Neural cell (in vitro differentiated cells): ENCODE results near the gene AHRR. TPM values are rescaled to one million over a fixed set of nuclear protein-coding genes. Genes with fewer than 3 reads are reported as not detected.

Source experiments
- H2AFZ ChIP-seq: fragments of 200-600, 300-800 bp; sonication (generic), shearing (Covaris generic); 2 replicates; pipeline ENCODE4 v1.6.0; 2014; ENCODE audit warnings: low read depth, mild to moderate bottlenecking, antibody characterized with exemption, low read length, moderate library complexity
- H3F3A ChIP-seq: fragments of 200-600 bp; shearing (Covaris generic); 2 replicates; pipeline ENCODE4 v1.6.1; 2016; ENCODE audit warnings: mild to moderate bottlenecking, moderate library complexity, mixed read lengths, antibody characterized with exemption, low read length; ENCODE audit not compliant: insufficient read depth, poor library complexity, severe bottlenecking
- H3K27ac ChIP-seq: fragments of 200-600, 300-800 bp; sonication (generic), shearing (Covaris generic); 2 replicates; pipeline ENCODE4 v1.5.1; 2014; ENCODE audit warnings: mild to moderate bottlenecking, low read length, moderate library complexity
- H3K27me3 ChIP-seq: fragments of 300-800, 200-600 bp; sonication (generic), shearing (Covaris generic); 2 replicates; pipeline ENCODE4 v1.6.0; 2014; ENCODE audit warnings: mild to moderate bottlenecking, low read depth, low read length, moderate library complexity; ENCODE audit not compliant: insufficient read depth
- H3K36me3 ChIP-seq: fragments of 300-800, 200-600 bp; sonication (generic), shearing (Covaris generic); 2 replicates; pipeline ENCODE4 v1.5.1; 2014; ENCODE audit warnings: mild to moderate bottlenecking, antibody characterized with exemption, low read length, moderate library complexity; ENCODE audit not compliant: insufficient read depth
- H3K4me2 ChIP-seq: fragments of 300-800, 200-600 bp; sonication (generic), shearing (Covaris generic); 2 replicates; pipeline ENCODE4 v1.6.0; 2014; ENCODE audit warnings: mild to moderate bottlenecking, low read length
- H3K4me3 ChIP-seq: fragments of 300-800, 200-600 bp; sonication (generic), shearing (Covaris generic); 2 replicates; pipeline ENCODE4 v1.5.1; 2014; ENCODE audit warnings: mild to moderate bottlenecking, low read length, moderate library complexity
- H3K79me2 ChIP-seq: fragments of 200-600 bp; shearing (Covaris generic); replicated peaks from 2 replicates; pipeline ENCODE4 v1.6.0; 2014; ENCODE audit warnings: mild to moderate bottlenecking, low read length, moderate library complexity; ENCODE audit not compliant: insufficient read depth
- H3K9ac ChIP-seq: fragments of 300-800, 200-600 bp; sonication (generic), shearing (Covaris generic); 2 replicates; pipeline ENCODE4 v1.6.1; 2016; ENCODE audit warnings: mild to moderate bottlenecking, low read length, mixed read lengths
- H3K9me2 ChIP-seq: fragments of 200-600 bp; shearing (Covaris generic); 2 replicates; pipeline ENCODE4 v1.6.1; 2016; ENCODE audit warnings: mild to moderate bottlenecking, low read length, mixed read lengths; ENCODE audit not compliant: insufficient read depth
- H3K9me3 ChIP-seq: fragments of 200-600, 300-800 bp; sonication (generic), shearing (Covaris generic); 2 replicates; pipeline ENCODE4 v1.6.1; 2016; ENCODE audit warnings: mild to moderate bottlenecking, mixed run types, low read length, moderate library complexity, mixed read lengths
- H4K20me1 ChIP-seq: fragments of 200-600 bp; shearing (Covaris generic); 2 replicates; pipeline ENCODE4 v1.6.1; 2016; ENCODE audit warnings: mild to moderate bottlenecking, mixed run types; ENCODE audit not compliant: insufficient read depth
- CTCF ChIP-seq: fragments of 450-650 bp; IDR thresholded peaks from 2 replicates; pipeline ENCODE4 v1.5.1; 2014; ENCODE audit warnings: antibody characterized with exemption, mild to moderate bottlenecking, moderate library complexity; ENCODE audit not compliant: poor library complexity, severe bottlenecking
- EP300 ChIP-seq: fragments of 450-650 bp; conservative IDR thresholded peaks from 2 replicates; pipeline ENCODE4 v1.6.1; 2014; ENCODE audit warnings: antibody characterized with exemption, mild to moderate bottlenecking, moderate library complexity; ENCODE audit not compliant: poor library complexity, severe bottlenecking
- EZH2 ChIP-seq: fragments of 200-600, 300-800 bp; shearing (Covaris generic), sonication (generic); IDR thresholded peaks from 2 replicates; pipeline ENCODE4 v1.6.1; 2014; ENCODE audit warnings: antibody characterized with exemption, low read length, borderline replicate concordance, mild to moderate bottlenecking; ENCODE audit not compliant: insufficient read depth, poor library complexity, severe bottlenecking
- MXI1 ChIP-seq: fragments of 450-650 bp; conservative IDR thresholded peaks from 2 replicates; pipeline ENCODE4 v1.6.1; 2014; ENCODE audit warnings: antibody characterized with exemption, mild to moderate bottlenecking; ENCODE audit not compliant: poor library complexity, severe bottlenecking
- POLR2AphosphoS5 ChIP-seq: IDR thresholded peaks from 2 replicates; pipeline ENCODE4 v1.6.1; 2012
- RAD21 ChIP-seq: fragments of 450-650 bp; conservative IDR thresholded peaks from 2 replicates; pipeline ENCODE4 v1.6.1; 2014; ENCODE audit warnings: antibody characterized with exemption, mild to moderate bottlenecking, moderate library complexity
- REST ChIP-seq: IDR thresholded peaks from 2 replicates; pipeline ENCODE4 v1.6.1; 2012; ENCODE audit warnings: borderline replicate concordance
- SMC3 ChIP-seq: fragments of 450-650 bp; conservative IDR thresholded peaks from 2 replicates; pipeline ENCODE4 v1.6.1; 2014; ENCODE audit warnings: antibody characterized with exemption, mild to moderate bottlenecking, moderate library complexity; ENCODE audit not compliant: poor library complexity
- TAF1 ChIP-seq: IDR thresholded peaks from 2 replicates; pipeline ENCODE4 v1.6.1; 2012; ENCODE audit warnings: low read depth
- polyA plus RNA-seq: library from polyadenylated mRNA; depleted of rRNA; stranded (reverse); fragments of >200 nt; gene quantifications from 2 replicates; pipeline ENCODE4 v1.2.3, GENCODE V29; 2014

AHRR gene
- polyA plus RNA-seq, 1 donor from 2014 or later = 0.26 TPM

GRCh38 chr5:337563-338130, 16.1 kb downstream of the AHRR start:
- Histone ChIP-seq H3F3A (no peaks in the 10 kb centered on the region), H3K9me2 (no peaks in the 10 kb centered on the region), H3K4me2 (no peak overlapping the region), H3K9ac (no peak overlapping the region), H3K9me3 (no peaks in the 10 kb centered on the region), H3K36me3 (no peaks in the 10 kb centered on the region), H4K20me1 (no peaks in the 10 kb centered on the region), H3K79me2 (no peaks in the 10 kb centered on the region), H3K27ac (no peak overlapping the region), H3K4me3 (no peak overlapping the region), H2AFZ (no peak overlapping the region), H3K27me3 (peaks cover 3% of the 10 kb centered on the region)
- TF ChIP-seq TAF1 (no peak), MXI1 (no peak), POLR2AphosphoS5 (no peak), RAD21 (no peak), EP300 (no peak), EZH2 (no peak), REST (no peak), CTCF (no peak), SMC3 (no peak)

GRCh38 chr5:342501-343460, 21.3 kb downstream of the AHRR start:
- Histone ChIP-seq H3K79me2 (no peaks in the 10 kb centered on the region), H3K9me3 (no peaks in the 10 kb centered on the region), H3K9ac (no peak overlapping the region), H3K36me3 (no peaks in the 10 kb centered on the region), H4K20me1 (no peaks in the 10 kb centered on the region), H3F3A (no peaks in the 10 kb centered on the region), H3K27ac (no peak overlapping the region), H2AFZ (no peak overlapping the region), H3K27me3 (peaks cover 9% of the 10 kb centered on the region), H3K4me3 (no peak overlapping the region), H3K9me2 (no peaks in the 10 kb centered on the region), H3K4me2 (no peak overlapping the region)
- TF ChIP-seq EZH2 (no peak), REST (no peak), POLR2AphosphoS5 (no peak), EP300 (no peak), RAD21 (no peak), TAF1 (no peak), MXI1 (no peak), SMC3 (no peak), CTCF (no peak)
